Measurements from ENCODE around the gene TBC1D12.
"Not testable (repeated sequence)": the region's sequence is repeated elsewhere in the genome, so short reads cannot be mapped to it uniquely, and the experiment has no call there.

Gene TBC1D12

DNA sequence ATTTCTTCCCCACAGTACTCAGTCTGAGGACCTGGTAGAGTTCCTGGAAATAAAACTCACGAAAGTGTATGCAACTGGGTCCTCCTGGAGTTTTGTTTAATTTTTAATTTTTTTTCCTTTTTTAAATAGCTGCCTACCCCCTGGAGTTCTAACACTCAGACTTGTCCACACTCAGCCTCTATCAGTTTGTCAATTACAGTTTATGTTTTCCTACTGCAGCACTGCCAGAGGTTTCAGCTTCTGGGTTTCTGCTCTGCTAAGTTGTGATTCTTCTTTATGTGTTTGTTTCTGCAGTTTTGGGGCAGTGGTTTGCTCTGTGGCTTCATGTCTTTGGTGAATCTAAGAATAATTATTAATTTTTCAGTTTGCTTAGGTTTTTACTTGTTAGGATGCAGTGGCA is 59.2 kb downstream of the TBC1D12 start:
- no peak for DNase-seq

- DNase-seq: no peak
Measured at GRCh38 chr10:94462130-94462529, 59.8 kb downstream of the TBC1D12 start.

DNA sequence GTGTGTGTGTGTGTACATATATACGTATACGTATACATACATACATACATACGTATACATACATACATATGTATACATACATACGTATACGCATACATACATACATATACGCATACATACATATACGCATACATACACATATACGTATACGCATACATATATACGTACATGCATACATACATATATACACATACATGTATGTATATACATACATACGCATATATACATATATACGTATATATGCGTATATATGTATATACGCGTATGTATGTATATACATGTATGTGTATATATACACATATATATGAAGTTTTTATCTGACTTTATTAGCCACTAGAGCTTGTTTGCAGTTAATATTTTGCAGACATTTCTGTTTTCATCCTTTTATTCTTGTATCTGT is 63.3 kb downstream of the TBC1D12 start:
- DNase-seq: no peak

- DNase-seq: no peak
Measured at GRCh38 chr10:94481410-94481809, 79.1 kb downstream of the TBC1D12 start.

GRCh38 chr10:94483970-94484369 is 81.6 kb downstream of the TBC1D12 start:
- DNase-seq: no peak

GRCh38 chr10:94485094-94485493 is 82.8 kb downstream of the TBC1D12 start:
- DNase-seq: no peak

DNA sequence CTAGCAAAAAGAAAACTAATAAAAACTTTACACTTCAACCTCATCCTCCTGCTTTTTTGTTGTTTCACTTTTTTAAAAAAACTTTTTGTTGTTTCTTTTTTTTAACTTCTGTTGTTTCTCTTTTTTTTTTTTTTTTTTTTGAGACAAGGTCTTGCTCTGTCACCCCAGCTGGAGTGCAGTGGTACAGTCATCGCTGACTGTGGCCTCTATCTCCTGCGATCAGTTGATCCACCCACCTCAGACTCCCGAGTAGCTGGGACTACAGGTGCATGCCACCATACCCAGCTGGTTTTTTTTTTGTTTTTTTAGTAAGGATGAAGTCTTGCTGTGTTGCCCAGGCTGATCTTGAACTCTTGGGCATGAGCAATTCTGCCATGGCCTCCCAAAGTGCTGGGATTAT is 85.2 kb downstream of the TBC1D12 start:
- DNase-seq: no peak

GRCh38 chr10:94489107-94489506 is 86.8 kb downstream of the TBC1D12 start:
- DNase-seq: no peak

GRCh38 chr10:94489976-94490788 is 87.8 kb downstream of the TBC1D12 start:
- no peak for DNase-seq

GRCh38 chr10:94490789-94491039 is 88.4 kb downstream of the TBC1D12 start:
- DNase-seq: no peak

DNA sequence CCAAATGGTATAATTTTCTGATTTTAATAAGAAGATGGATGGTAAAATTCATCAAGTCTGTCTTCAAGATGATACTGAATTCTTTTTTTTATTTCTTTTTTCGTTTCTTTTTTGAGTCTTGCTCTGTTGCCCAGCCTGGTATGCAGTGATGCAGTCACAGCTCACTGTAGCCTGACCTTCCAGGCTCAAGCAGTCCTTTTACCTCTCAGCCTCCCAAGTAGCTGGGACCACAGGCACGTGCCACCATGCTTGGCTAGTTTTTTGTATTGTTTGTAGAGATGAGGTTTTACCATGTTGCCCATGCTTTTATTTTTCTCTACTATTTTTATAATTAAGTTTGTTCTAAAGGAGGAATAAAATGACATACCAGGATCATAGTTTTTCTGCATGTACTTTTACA is 91.1 kb downstream of the TBC1D12 start:
- no peak for DNase-seq

- no peak for DNase-seq
Measured at GRCh38 chr10:94496010-94496409, 93.7 kb downstream of the TBC1D12 start.

GRCh38 chr10:94496646-94497045 is 94.3 kb downstream of the TBC1D12 start:
- DNase-seq: no peak

- DNase-seq: no peak
Measured at GRCh38 chr10:94500063-94500462, 97.7 kb downstream of the TBC1D12 start.

DNA sequence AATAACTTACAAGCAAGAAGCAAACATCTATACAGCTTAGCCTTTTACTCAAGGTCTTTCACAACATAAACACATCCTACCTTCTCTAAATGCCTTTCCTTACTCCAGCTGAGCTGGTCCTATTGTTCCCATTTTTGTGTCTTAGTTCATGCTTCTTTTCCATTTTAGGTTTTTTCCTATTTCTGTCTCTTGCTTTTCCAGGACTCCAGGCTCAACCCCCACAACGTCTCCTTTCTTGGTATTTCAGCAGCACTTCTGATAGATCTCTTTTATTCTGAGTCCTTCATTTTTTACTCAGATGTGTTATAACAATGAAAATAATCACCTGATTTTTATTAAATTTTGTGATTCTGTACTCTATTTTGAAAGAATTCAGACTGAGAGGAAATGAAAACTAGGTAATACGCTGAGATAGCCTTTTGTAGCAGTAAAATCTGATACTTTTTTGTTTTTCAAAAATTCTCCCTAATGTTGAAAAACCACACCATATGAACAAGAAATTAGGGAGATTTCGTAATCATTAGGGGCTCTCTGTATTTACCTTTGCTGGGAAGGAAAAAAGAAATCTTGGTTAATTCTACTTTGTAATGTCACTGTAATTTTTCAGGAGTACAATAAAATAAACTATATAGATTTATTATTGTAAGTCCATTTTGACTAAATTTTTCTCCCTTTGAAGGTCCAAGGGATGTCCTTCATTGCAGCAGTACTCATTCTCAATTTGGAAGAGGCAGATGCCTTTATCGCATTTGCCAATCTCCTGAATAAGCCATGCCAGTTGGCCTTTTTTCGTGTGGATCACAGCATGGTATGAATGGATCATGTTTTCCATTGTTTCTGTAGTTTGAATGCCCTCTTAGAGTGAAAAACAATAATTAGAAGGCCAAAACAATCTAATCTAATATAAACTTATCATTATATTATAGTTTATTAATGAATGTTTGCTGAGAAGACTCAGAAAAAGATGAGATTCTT is 119.2 kb downstream of the TBC1D12 start:
- no peak for DNase-seq

GRCh38 chr10:94524146-94524545 is 121.8 kb downstream of the TBC1D12 start:
- DNase-seq: no peak

DNA sequence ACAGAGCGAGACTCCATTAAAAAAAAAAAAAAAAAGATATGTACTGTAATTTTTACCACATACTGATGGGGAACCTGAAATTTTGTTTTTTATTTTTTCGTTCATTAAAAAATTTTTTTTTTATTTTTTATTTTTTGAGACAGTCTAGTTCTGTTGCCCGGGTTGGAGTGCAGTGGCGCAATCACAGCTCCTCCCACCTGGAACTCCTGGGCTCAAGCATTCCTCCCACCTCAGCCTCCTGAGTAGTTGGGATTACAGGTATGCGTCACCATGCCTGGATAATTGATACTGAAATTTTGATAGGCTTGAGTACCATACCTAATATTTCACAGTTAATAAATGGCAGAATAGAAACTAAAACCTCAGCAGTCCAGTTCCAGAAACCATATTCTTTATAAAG is 122.4 kb downstream of the TBC1D12 start:
- no peak for DNase-seq

DNA sequence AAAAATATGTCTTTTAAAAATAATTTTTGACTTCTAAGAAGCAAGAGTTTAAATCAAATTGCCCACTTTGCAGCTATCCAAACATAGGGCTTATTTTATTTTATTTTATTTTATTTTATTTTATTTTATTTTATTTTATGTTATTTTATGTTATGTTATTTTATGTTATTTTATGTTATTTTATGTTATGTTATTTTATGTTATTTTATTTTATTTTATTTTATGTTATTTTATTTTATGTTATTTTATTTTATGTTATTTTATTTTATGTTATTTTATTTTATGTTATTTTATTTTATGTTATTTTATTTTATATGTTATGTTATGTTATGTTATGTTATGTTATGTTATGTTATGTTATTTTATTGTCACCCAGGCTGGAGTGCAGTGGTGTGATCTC is 129.2 kb downstream of the TBC1D12 start:
- DNase-seq: not testable (repeated sequence)

GRCh38 chr10:94533027-94533426 is 130.7 kb downstream of the TBC1D12 start:
- DNase-seq: no peak

DNA sequence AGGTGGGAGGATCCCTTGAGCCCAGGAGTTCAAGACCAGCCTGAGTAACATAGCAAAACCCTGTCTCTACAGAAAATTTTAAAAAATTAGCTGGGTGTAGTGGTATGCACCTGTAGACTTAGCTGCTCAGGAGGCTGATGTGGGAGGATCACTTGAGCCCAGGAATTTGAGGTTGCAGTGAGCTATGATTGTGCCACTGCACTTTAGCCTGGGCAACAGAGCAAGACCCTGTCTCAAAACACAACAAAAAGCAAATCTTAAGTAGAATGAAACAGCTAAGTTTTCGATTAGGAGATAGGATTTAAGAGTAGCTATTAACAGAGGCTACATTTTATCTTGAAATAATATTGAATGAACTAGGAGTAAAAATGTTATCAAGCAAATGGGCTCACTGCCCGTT is 139.9 kb downstream of the TBC1D12 start:
- not testable (repeated sequence) for DNase-seq

DNA sequence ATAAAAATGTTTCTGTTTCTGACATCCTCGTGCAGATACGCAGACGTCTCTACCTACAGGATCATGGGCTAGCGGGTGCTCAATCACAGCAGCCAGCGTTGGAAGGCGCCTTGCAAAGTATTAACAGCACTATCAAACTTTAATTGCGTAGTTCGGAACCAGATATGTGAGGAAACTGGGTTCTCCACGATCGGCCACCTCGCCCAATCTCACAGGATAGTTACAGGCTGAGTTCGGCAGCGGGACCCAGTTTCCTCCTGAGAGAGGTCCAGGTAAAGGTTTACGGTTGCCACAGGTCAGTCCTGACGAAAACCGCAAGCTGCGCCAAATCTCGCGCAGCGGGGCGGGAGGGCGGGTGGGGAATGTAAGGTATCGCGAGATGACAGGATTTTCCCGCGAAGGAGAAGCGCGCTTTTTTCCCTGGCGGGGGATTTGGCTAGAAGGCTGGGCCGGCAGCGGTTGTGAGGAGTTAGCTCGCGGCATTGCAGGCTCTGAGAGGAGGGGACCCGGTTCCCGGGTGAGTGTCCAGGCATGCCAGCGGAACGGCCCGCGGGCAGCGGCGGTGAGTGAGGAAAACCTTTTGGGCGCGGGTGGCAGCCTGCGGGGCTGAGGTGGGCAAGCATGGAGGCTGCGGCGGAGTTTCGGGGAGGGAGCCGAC is 143.2 kb downstream of the TBC1D12 start, which contains the start of gene HELLS:
HELLS (plus strand) TSS at position 398 of the 658 bp plus-strand sequence; CDS start at position 532, 134 bp downstream.
- peak; percentile 63 for DNase-seq

GRCh38 chr10:94546049-94546900 is 143.9 kb downstream of the TBC1D12 start:
- DNase-seq: no peak

DNA sequence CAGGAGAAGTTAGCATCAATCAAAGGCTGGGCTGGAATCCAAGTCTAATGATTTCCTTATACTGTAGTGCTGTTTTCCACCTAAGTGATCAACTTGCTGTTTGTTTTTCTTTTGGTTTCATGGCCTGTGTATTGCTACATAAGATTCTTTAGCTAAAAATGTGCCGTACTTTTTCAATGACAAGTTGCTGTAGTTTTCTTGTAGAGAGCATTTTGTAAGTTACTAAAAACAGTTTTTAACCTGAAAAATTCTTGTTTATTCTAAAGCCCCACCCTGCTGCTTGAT is 144.5 kb downstream of the TBC1D12 start:
- no peak for DNase-seq

Measured in stimulated activated CD4-positive, alpha-beta T cell treated with anti-CD3 and anti-CD28 coated beads, Interleukin-4, amount 100 ng/mL, for 1 hour (primary cell).